H1 (cell line): Measurements from ENCODE around the gene RPS18. TPM values are rescaled to one million over a fixed set of nuclear protein-coding genes. Genes with fewer than 3 reads are reported as not detected.

Experiments
- ASH2L ChIP-seq: fragments of 200-600, 300-600 bp; sonication (generic); IDR thresholded peaks from one replicate; pipeline ENCODE4 v1.7.1; 2017; ENCODE audit warnings: low read length
- ATF3 ChIP-seq: IDR thresholded peaks from 2 replicates; pipeline ENCODE4 v1.6.1; 2011; ENCODE audit warnings: low read depth, mild to moderate bottlenecking, low read length; ENCODE audit not compliant: insufficient read depth
- CBX8 ChIP-seq: fragments of 300-800, 300-1000 bp; sonication (generic); IDR thresholded peaks from 2 replicates; pipeline ENCODE4 v1.7.1; 2016; ENCODE audit warnings: low read depth, low read length, borderline replicate concordance
- CREB1 ChIP-seq: IDR thresholded peaks from 2 replicates; pipeline ENCODE4 v1.6.1; 2012; ENCODE audit warnings: inconsistent platforms
- EGR1 ChIP-seq: IDR thresholded peaks from 2 replicates; pipeline ENCODE4 v1.6.1; 2011; ENCODE audit warnings: low read depth, low read length, borderline replicate concordance
- EZH2 ChIP-seq: fragments of 200-600 bp; sonication (generic); IDR thresholded peaks from 2 replicates; pipeline ENCODE4 v1.7.1; 2012; ENCODE audit warnings: low read depth, mild to moderate bottlenecking, moderate library complexity, low read length, inconsistent platforms; ENCODE audit not compliant: severe bottlenecking
- GABPA ChIP-seq: IDR thresholded peaks from 2 replicates; pipeline ENCODE4 v1.6.1; 2011; ENCODE audit warnings: mild to moderate bottlenecking, low read length, moderate library complexity, borderline replicate concordance; ENCODE audit not compliant: insufficient read depth
- JUND ChIP-seq: IDR thresholded peaks from 2 replicates; pipeline ENCODE4 v1.6.1; 2011; ENCODE audit warnings: mild to moderate bottlenecking, improper control_type of control experiment, low read length
- KDM4A ChIP-seq: IDR thresholded peaks from one replicate; pipeline ENCODE4 v1.7.1; 2012; ENCODE audit warnings: low read depth, mild to moderate bottlenecking, moderate library complexity, low read length, inconsistent platforms; ENCODE audit not compliant: severe bottlenecking
- MAFK ChIP-seq: IDR thresholded peaks from 2 replicates; pipeline ENCODE4 v1.6.1; 2012; ENCODE audit warnings: low read depth, mild to moderate bottlenecking, improper control_type of control experiment, low read length
- MAX ChIP-seq: IDR thresholded peaks from 2 replicates; pipeline ENCODE4 v1.6.1; 2012; ENCODE audit warnings: inconsistent platforms
- POU5F1 ChIP-seq: IDR thresholded peaks from 2 replicates; pipeline ENCODE4 v1.6.1; 2011; ENCODE audit warnings: low read depth, mild to moderate bottlenecking, low read length, moderate library complexity
- RAD21 ChIP-seq, 2 experiments: IDR thresholded peaks in 1 of 2; conservative IDR thresholded peaks in 1 of 2; 2 replicates each; pipeline ENCODE4 v1.6.1; 2011; ENCODE audit warnings: low read depth in 2 of 2, low read length in 2 of 2, improper control_type of control experiment in 1 of 2, inconsistent platforms in 1 of 2, mild to moderate bottlenecking in 1 of 2, moderate library complexity in 1 of 2
- SIRT6 ChIP-seq: IDR thresholded peaks from one replicate; pipeline ENCODE4 v1.7.1; 2012; ENCODE audit warnings: low read length, inconsistent platforms
- SIX5 ChIP-seq: IDR thresholded peaks from 2 replicates; pipeline ENCODE4 v1.6.1; 2011; ENCODE audit warnings: mild to moderate bottlenecking, low read depth, low read length
- SP2 ChIP-seq: IDR thresholded peaks from 2 replicates; pipeline ENCODE4 v1.6.1; 2012; ENCODE audit warnings: mild to moderate bottlenecking, low read length, inconsistent platforms
- SRF ChIP-seq: IDR thresholded peaks from 2 replicates; pipeline ENCODE4 v1.6.1; 2011; ENCODE audit warnings: mild to moderate bottlenecking, low read depth, low read length, moderate library complexity
- SUZ12 ChIP-seq: fragments of 200-600 bp; sonication (generic); IDR thresholded peaks from 2 replicates; pipeline ENCODE4 v1.6.1; 2012; ENCODE audit warnings: mild to moderate bottlenecking, inconsistent platforms, low read length, moderate library complexity, mixed read lengths
- TAF1 ChIP-seq: IDR thresholded peaks from 2 replicates; pipeline ENCODE4 v1.6.1; 2011; ENCODE audit warnings: mild to moderate bottlenecking, low read depth, low read length
- TAF7 ChIP-seq: optimal IDR thresholded peaks from 2 replicates; pipeline ENCODE3; 2011; ENCODE audit warnings: low read depth, mild to moderate bottlenecking, inconsistent platforms, low read length, moderate library complexity, borderline replicate concordance
- TEAD4 ChIP-seq: IDR thresholded peaks from 2 replicates; pipeline ENCODE4 v1.6.1; 2012; ENCODE audit warnings: low read depth, low read length, inconsistent platforms, mixed read lengths
- USF2 ChIP-seq: IDR thresholded peaks from 2 replicates; pipeline ENCODE4 v1.6.1; 2011; ENCODE audit warnings: low read length, improper control_type of control experiment
- ZNF274 ChIP-seq: IDR thresholded peaks from 2 replicates; pipeline ENCODE4 v1.7.0; 2012; ENCODE audit warnings: low read length, borderline replicate concordance; ENCODE audit errors: extremely low read depth
- polyA plus RNA-seq, 7 experiments: library from polyadenylated mRNA; depleted of rRNA in 3 of 7; stranded (reverse) in 5 of 7; unstranded in 2 of 7; fragments of >200 nt in 5 of 7; fragments of 200-250 nt in 2 of 7; gene quantifications; 1 replicate in 5 of 7; 2 replicates in 1 of 7; 4 replicates in 1 of 7; pipeline versions ENCODE4 v1.2.1 to v1.2.3, GENCODE V29; 2011 to 2013; ENCODE audit warnings: missing spikeins in 2 of 7, mixed read lengths in 2 of 7
- total RNA-seq: library from RNA; stranded (reverse); fragmentation: NEBNext Ultra II Directional; extraction: Animal tissue kit (Norgen Biotek cat#: 25700); gene quantifications from 2 replicates; pipeline ENCODE4 v1.2.1, GENCODE V29; 2021

Gene RPS18
- total and polyA plus RNA-seq, 2 of the 8 experiments (the other 6 are each of a cell fraction or from before 2014, with no cell fraction given), result 2,796 to 7,099 TPM

GRCh38 chr6:33271468-33272274 lies at the start of gene RPS18, which contains the start of gene VPS52 (continued):
- no peak for TF ChIP-seq ZNF274
- peak; percentile 95 for TF ChIP-seq TAF7
- no peak for TF ChIP-seq ATF3
- TF ChIP-seq TEAD4, result no peak
- TF ChIP-seq MAFK, result no peak
- TF ChIP-seq SRF, result no peak
- 0 out of 2 replicates have a peak, but pooled peaks have one; percentile 18 for TF ChIP-seq SIX5
- peak; percentile 97 for TF ChIP-seq TAF1
- TF ChIP-seq POU5F1, result no peak
- no peak for TF ChIP-seq SP2
- TF ChIP-seq EGR1, result 0 out of 2 replicates have a peak, but pooled peaks have one; percentile 7
- TF ChIP-seq RAD21 (IDR thresholded peaks at IDR 0.05 in 1 of 2, conservative IDR thresholded peaks at IDR 0.05 in 1 of 2; ENCODE audit: low read depth in 2 of 2, low read length in 2 of 2), result no peak
- no peak for TF ChIP-seq USF2
- TF ChIP-seq MAX, result peak; percentile 84
- TF ChIP-seq KDM4A, result peak; percentile 88
- TF ChIP-seq ASH2L, result peak; percentile 94
- TF ChIP-seq CBX8, result no peak
- TF ChIP-seq SIRT6, result no peak
- TF ChIP-seq CREB1, result peak; percentile 91
- no peak for TF ChIP-seq JUND
- no peak for TF ChIP-seq SUZ12
- TF ChIP-seq EZH2, result no peak
- TF ChIP-seq GABPA, result peak; percentile 93
